Eye (tissue), 1 donor: ENCODE data around the gene TTC28.

Experiments
- DNase-seq: peaks from one replicate; pipeline ENCODE4 v3.0.0-alpha.2; 2015

TTC28 gene

GRCh38 chr22:28438183-28438768 is 241.4 kb downstream of the TTC28 start:
- DNase-seq: no peak

DNA sequence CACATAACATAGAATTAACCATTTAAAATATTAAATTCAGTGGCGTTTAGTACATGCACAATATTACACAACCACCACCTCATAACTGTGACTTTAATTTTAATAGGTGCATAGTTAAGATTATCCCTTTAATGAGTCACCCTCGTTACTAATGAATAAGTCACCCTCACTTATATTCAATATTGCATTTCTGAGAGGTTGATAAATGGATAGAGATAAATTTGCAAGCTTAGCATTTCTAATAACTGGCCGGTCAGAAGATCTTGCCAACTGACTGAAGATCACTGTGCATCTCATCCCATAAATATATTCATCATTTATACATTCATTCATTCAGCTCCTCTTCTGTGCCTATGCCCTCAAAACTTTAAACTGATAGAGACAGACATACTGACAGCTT is 243.7 kb downstream of the TTC28 start:
- no peak for DNase-seq

- DNase-seq: no peak
Measured at GRCh38 chr22:28435140-28435768, 244.4 kb downstream of the TTC28 start.

DNA sequence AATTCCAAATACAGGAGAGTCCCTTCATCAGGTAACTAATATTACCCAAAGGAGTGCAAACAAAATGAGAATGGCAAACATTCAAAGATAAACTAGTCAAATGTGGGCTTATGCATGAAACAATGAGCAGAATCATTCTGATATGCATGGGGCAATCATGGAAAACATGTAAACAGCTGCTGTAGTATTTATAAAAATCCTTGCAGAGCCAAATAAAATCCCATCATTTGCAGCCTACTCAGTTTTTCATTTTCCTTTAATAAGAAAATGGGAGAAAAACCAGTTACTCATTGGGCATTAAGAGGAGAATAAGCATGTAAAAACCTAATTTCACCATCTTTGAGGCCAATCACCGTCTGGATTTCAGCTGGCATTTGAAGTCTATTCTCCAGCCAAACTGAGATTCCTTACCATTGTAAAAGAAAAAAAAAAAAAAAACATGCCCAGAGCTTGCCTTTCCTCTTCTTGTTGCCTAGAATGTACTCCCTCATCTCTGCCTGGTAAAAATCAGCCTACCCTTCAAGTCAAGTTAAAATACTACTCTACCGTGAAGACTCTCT is 249.1 kb downstream of the TTC28 start:
- no peak for DNase-seq

DNA sequence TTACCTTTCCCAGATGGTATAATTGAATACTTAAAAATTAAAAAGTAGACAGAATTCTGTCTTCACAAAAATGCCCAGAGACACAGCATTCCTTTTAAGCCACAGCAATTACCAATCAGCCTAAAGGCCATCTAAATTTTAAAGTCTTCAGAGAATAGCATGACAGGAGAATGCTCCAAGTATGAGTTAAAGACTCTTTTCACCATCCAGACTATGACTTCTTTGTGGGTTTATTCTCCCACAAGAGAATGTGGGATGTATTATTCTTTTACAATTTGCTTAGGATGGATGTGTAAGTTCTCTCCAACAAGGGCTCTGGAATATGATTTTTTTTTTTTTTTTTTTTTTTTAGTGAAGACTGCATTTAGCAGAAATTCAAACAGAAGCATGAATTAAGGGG is 249.9 kb downstream of the TTC28 start:
- DNase-seq: no peak

DNA sequence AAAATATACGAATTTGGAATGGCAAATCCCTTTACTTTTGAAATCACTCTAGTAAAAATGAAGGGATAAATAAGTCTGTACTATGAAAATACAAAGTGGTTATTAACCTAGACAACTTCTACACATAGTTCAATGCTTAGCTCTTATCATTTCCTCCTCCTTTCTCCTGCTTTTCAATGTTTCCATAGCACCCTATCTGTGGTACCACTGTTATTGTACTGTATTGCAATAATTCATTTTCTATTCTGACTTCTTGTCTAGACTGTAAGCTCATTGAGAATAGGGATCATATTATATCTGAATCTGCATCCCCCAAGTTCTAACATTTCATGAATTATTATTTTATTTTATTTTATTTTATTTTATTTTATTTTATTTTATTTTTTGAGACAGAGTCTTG is 251.4 kb downstream of the TTC28 start:
- no peak for DNase-seq

GRCh38 chr22:28426346-28427132 is 253.1 kb downstream of the TTC28 start:
- DNase-seq: no peak

DNA sequence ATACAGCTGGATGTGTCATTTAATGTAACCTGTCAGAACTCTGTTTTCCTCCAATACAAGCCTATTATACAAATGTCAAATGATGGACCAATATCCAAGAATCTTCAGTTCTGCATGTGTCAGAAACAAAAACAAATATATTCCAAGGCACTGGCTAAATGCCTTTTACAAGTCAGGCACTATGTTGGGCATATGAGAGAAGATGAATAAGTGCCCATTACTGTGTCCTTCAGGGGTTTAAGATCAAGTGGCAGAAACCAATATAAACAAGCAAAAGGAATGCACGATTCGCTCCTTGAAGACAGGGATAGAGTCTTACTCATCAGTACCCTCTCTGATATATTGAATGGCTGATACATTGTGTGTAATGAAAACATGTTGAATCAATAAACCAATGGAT is 254.4 kb downstream of the TTC28 start:
- DNase-seq: no peak

DNA sequence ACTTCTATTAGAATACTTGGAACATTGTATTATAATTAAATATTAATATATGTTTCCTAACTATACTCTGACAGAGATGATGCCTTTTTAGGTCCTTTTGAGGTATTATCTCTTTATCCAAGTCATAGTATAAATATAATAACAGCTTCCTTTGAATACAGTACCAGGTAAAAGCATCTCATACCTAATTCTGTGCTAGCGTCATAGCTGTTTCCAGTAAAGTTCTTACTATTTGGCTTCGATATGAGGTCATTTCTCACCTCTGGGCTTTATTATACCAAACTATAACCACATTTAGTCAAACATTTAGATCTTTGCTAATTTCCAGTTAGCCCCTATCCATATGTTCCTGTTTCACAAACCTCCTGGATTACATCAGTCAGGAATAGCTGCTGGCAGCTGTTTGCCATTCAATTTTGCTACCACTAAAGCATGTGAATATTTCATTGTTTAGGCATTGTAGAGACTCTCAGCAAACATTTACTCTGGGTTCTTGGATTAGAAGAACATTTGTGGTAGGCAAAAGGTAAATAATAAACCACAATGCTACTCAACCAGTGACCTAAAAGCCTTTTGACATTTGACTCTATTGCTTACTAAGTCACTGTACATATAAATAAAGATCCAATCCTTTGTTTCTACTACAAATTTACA is 255.1 kb downstream of the TTC28 start:
- DNase-seq: no peak

DNA sequence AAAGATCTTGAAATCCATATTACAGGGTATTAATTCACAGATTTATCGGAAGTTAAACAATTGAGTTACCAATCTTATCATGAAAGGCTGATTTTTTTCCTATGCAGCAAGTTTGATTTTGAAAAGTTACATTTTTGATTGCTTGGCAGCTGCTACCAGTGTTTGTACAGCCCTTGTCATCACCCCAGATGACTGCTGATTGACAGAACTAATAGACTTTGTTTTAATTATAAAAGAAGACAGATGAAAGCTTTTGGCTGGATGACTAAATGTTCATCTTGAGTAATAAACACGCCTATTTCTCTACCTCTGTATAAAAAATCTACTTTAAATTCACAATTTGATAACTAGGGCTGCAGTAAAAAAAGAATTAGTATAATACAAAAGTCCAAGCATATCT is 259.7 kb downstream of the TTC28 start:
- DNase-seq: no peak

GRCh38 chr22:28418008-28418407 is 261.6 kb downstream of the TTC28 start:
- DNase-seq: peak; percentile 48

- no peak for DNase-seq
Measured at GRCh38 chr22:28417431-28417830, 262.2 kb downstream of the TTC28 start.

- no peak for DNase-seq
Measured at GRCh38 chr22:28414913-28415312, 264.7 kb downstream of the TTC28 start.

DNA sequence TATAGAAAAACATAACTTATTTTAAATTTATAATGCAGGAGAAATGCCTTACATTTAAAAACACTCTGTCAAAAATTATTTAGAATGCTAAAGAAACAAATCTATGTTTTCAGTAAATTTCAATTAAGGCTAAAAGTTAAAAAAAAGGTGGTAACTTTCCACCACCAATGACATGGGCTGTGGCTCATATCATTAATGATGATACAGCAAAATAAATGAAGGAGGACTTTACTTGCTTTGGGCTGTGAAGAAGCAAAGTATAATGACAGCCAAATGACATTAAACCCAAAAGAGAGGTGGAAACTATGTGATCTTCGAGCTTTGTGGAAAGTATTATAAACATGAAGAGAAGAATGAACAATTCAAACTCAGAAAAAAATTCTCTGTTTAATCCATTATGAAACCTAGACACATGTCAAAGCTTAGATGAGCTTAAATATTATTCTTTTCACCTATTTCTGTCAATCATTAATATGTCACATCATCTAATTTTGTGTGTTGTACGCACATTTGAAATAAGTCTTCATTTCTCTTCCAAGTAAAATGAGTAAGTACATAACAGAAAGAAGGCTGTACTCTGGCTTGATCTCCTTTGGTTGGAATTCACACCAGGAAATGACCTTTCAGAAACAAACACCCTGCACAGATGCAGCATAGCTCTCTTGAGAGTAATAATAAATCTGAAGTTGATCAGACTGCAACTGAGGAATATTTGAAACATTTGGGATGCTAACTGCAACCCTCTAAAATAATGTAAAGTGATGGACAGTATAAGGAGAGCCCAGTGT is 265.8 kb downstream of the TTC28 start:
- DNase-seq: no peak

- DNase-seq: no peak
Measured at GRCh38 chr22:28412109-28412508, 267.5 kb downstream of the TTC28 start.

DNA sequence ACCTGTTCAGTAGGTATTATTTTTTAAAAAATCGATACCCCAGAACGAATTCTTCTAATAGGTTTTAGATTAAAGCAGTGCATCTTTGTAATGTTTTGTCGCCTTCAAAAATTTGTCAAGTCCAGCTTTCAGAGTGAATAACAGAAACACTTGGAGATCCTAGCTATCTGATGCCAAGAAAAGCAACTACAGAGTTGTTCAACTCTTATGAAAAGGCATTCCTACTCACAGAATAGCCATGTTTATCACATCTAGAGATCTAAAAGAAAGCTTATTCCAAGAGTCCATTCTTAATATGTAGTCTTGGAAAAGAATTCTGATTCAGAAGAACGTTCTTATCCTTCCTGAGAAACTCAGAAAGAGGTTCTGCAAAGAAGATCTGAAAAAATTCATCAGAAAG is 268.5 kb downstream of the TTC28 start:
- no peak for DNase-seq

- DNase-seq: peak; percentile 48
Measured at GRCh38 chr22:28410050-28410816, 269.4 kb downstream of the TTC28 start.

DNA sequence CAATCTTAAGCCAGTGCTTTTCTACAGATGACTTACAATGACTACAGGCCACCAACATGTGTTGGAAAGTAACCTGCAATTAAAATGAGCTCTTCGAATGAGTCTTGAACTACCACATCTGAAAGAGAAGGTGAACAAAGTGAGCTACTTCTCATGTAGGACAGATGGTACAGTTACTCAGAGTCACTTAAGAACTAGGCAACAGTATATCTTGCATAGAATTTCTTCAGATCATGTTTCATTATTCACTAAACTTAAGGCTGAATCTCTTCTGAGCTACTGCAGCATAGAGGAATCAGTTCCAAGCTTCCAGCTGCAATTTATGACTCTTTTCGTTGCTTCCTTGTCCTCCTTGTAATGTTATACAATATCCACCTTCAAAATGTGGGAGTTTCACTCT is 270.9 kb downstream of the TTC28 start:
- DNase-seq: no peak

- DNase-seq: no peak
Measured at GRCh38 chr22:28407645-28408044, 272.0 kb downstream of the TTC28 start.

DNA sequence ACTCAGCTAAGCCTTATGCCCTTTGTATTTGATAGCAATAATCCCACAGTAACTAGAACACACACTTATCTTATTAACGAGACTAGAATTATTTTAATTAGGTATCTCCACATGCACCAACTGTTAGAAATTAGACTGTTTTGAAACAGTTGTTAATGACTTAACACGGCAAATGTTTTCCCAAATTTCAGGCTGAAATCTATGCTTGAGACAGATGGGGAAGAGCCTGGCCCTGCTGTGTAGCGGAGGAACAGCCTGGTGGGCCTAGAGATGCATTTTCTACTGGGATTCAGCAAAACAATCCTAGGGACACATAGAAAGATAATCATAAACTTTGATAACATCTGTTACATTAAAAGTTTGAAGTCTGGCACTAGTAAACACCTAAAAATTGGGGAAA is 273.4 kb downstream of the TTC28 start:
- DNase-seq: no peak

DNA sequence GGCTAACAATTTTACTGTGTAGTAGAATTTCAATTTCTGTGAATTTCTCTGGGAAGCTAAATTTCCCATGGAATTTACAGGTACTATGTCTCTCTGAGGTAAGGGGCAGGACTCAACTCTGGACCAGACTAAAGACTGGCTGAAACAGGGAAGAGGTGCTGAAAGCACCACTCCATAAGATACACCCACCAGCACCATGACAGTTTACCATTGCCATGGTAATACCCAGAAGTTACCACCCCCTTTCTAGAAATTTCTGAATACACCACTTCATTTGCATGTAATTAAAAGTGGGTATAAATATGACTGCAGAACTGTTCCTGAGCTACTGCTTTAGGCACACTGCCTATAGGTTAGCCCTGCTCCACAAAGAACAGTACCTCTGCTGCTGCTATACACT is 274.1 kb downstream of the TTC28 start:
- no peak for DNase-seq

DNA sequence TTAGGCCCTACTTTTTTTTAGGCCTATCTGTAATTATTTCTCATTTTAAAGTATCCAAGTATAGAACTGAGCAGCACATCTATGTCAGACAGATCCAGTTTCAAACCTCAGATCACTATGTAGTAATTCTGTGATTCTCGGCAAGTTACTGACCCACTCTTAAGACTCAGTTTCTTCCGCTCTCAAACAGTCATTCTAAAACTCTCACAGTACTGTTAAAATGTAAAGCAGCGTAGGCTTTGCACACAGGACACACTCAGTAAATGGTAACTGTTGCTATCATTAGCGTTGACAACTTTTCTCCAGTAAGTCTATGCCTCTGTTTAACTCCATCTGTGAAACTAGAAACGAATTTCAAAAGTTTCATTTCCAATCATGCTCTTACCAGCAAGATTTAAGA is 277.1 kb downstream of the TTC28 start:
- DNase-seq: no peak
